Measurements from ENCODE around the gene AK1. TPM values are rescaled to one million over a fixed set of nuclear protein-coding genes. Genes with fewer than 3 reads are reported as not detected.
A peak's percentile ranks its signal among the peaks of the same experiment; 100 is the strongest.

AK1 gene
- total and polyA plus RNA-seq, 2 of the 13 experiments (the other 11 are each of a cell fraction or from before 2014, with no cell fraction given) = 19.1 to 32.8 TPM

DNA sequence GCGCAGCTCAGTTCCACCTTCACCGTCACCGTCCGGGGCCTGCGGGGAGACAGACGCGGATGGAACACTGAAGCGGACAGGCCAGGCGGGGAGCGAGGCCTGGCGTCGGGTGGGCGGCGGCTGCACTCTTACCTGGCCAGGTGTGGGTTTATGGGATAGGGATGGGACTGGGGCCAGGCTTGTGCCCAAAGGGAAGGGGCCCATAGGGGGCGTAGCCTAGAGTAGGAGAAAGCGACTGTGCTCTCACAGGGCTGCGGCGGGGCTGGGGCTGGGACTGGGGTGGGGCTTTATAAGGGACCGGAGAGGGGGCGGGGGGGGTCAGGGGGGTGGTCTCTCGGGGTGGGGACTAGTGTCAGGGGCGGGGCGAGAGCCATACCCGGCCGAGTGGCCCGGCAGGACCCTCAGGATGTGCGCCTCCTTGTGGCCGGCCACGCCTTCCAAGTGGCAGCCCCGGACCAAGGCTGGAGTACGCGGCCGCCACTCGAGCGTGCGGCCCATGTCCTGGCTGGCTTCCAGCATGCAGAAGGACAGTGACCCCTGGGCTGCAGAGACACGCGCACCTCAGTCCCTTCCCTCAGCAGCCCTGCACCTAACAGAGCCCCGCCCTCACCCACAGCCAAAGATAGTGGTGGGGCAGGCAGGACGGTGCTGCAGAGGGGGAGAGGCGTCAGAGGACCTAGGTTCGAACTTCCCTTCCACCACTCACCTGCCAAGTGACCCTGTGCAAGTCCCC, 52.0 kb downstream of the AK1 start (continued):
- no peak for TF ChIP-seq GFI1 (CRISPR knock-in tag; IDR thresholded peaks at IDR 0.05; ENCODE audit: borderline replicate concordance)
- TF ChIP-seq, protein P1, sequence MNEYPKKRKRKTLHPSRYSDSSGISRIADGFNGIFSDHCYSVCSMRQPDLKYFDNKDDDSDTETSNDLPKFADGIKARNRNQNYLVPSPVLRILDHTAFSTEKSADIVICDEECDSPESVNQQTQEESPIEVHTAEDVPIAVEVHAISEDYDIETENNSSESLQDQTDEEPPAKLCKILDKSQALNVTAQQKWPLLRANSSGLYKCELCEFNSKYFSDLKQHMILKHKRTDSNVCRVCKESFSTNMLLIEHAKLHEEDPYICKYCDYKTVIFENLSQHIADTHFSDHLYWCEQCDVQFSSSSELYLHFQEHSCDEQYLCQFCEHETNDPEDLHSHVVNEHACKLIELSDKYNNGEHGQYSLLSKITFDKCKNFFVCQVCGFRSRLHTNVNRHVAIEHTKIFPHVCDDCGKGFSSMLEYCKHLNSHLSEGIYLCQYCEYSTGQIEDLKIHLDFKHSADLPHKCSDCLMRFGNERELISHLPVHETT (CRISPR knock-in tag; conservative IDR thresholded peaks at IDR 0.05) = no peak
- no peak for TF ChIP-seq CCAR2 (optimal IDR thresholded peaks at IDR 0.05; ENCODE audit: low read depth, low read length)
- no peak for TF ChIP-seq ZNF253 (CRISPR knock-in tag; IDR thresholded peaks at IDR 0.05; ENCODE audit: borderline replicate concordance)
- TF ChIP-seq GZF1 (CRISPR knock-in tag; IDR thresholded peaks at IDR 0.05) = no peak
- no peak for TF ChIP-seq ZNF317 (CRISPR knock-in tag; IDR thresholded peaks at IDR 0.05)
- no peak for TF ChIP-seq SMARCC2 (IDR thresholded peaks at IDR 0.05)
- TF ChIP-seq SP5 (CRISPR knock-in tag; IDR thresholded peaks at IDR 0.05; ENCODE audit: borderline replicate concordance, low read depth) = peak; percentile 43
- no peak for TF ChIP-seq RNF2 (conservative IDR thresholded peaks at IDR 0.05; ENCODE audit: low read depth)
- no peak for TF ChIP-seq ZNF10 (CRISPR knock-in tag; IDR thresholded peaks at IDR 0.05; ENCODE audit: borderline replicate concordance, low read depth)
- no peak for TF ChIP-seq ZFP37 (CRISPR knock-in tag; IDR thresholded peaks at IDR 0.05; ENCODE audit: borderline replicate concordance)
- TF ChIP-seq, protein P2, sequence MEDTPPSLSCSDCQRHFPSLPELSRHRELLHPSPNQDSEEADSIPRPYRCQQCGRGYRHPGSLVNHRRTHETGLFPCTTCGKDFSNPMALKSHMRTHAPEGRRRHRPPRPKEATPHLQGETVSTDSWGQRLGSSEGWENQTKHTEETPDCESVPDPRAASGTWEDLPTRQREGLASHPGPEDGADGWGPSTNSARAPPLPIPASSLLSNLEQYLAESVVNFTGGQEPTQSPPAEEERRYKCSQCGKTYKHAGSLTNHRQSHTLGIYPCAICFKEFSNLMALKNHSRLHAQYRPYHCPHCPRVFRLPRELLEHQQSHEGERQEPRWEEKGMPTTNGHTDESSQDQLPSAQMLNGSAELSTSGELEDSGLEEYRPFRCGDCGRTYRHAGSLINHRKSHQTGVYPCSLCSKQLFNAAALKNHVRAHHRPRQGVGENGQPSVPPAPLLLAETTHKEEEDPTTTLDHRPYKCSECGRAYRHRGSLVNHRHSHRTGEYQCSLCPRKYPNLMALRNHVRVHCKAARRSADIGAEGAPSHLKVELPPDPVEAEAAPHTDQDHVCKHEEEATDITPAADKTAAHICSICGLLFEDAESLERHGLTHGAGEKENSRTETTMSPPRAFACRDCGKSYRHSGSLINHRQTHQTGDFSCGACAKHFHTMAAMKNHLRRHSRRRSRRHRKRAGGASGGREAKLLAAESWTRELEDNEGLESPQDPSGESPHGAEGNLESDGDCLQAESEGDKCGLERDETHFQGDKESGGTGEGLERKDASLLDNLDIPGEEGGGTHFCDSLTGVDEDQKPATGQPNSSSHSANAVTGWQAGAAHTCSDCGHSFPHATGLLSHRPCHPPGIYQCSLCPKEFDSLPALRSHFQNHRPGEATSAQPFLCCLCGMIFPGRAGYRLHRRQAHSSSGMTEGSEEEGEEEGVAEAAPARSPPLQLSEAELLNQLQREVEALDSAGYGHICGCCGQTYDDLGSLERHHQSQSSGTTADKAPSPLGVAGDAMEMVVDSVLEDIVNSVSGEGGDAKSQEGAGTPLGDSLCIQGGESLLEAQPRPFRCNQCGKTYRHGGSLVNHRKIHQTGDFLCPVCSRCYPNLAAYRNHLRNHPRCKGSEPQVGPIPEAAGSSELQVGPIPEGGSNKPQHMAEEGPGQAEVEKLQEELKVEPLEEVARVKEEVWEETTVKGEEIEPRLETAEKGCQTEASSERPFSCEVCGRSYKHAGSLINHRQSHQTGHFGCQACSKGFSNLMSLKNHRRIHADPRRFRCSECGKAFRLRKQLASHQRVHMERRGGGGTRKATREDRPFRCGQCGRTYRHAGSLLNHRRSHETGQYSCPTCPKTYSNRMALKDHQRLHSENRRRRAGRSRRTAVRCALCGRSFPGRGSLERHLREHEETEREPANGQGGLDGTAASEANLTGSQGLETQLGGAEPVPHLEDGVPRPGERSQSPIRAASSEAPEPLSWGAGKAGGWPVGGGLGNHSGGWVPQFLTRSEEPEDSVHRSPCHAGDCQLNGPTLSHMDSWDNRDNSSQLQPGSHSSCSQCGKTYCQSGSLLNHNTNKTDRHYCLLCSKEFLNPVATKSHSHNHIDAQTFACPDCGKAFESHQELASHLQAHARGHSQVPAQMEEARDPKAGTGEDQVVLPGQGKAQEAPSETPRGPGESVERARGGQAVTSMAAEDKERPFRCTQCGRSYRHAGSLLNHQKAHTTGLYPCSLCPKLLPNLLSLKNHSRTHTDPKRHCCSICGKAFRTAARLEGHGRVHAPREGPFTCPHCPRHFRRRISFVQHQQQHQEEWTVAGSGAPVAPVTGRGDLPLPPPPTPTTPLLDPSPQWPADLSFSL (CRISPR knock-in tag; IDR thresholded peaks at IDR 0.05) = no peak
- TF ChIP-seq, protein P3, sequence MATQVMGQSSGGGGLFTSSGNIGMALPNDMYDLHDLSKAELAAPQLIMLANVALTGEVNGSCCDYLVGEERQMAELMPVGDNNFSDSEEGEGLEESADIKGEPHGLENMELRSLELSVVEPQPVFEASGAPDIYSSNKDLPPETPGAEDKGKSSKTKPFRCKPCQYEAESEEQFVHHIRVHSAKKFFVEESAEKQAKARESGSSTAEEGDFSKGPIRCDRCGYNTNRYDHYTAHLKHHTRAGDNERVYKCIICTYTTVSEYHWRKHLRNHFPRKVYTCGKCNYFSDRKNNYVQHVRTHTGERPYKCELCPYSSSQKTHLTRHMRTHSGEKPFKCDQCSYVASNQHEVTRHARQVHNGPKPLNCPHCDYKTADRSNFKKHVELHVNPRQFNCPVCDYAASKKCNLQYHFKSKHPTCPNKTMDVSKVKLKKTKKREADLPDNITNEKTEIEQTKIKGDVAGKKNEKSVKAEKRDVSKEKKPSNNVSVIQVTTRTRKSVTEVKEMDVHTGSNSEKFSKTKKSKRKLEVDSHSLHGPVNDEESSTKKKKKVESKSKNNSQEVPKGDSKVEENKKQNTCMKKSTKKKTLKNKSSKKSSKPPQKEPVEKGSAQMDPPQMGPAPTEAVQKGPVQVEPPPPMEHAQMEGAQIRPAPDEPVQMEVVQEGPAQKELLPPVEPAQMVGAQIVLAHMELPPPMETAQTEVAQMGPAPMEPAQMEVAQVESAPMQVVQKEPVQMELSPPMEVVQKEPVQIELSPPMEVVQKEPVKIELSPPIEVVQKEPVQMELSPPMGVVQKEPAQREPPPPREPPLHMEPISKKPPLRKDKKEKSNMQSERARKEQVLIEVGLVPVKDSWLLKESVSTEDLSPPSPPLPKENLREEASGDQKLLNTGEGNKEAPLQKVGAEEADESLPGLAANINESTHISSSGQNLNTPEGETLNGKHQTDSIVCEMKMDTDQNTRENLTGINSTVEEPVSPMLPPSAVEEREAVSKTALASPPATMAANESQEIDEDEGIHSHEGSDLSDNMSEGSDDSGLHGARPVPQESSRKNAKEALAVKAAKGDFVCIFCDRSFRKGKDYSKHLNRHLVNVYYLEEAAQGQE (IDR thresholded peaks at IDR 0.05; ENCODE audit: borderline replicate concordance in 1 of 2, low read depth in 1 of 2, low read length in 2 of 2) = no peak
- peak; percentile 62 for TF ChIP-seq YY1 (IDR thresholded peaks at IDR 0.05; ENCODE audit: insufficient read depth, insufficient replicate concordance, low read depth, low read length)
- no peak for TF ChIP-seq NPAS2 (CRISPR knock-in tag; IDR thresholded peaks at IDR 0.05; ENCODE audit: borderline replicate concordance)
- TF ChIP-seq RCOR2 (CRISPR knock-in tag; IDR thresholded peaks at IDR 0.05) = no peak
- no peak for TF ChIP-seq KLF11 (CRISPR knock-in tag; IDR thresholded peaks at IDR 0.05)
- TF ChIP-seq ZNF12 (CRISPR knock-in tag; IDR thresholded peaks at IDR 0.05) = no peak
- peak; percentile 57; the same call in 1 of the 2 replicates for TF ChIP-seq ZNF772 (CRISPR knock-in tag; IDR thresholded peaks at IDR 0.05)

Data from HepG2 (cell line).